MG63 (cell line): Measurements from ENCODE around the gene NAPB. TPM values are rescaled to one million over a fixed set of nuclear protein-coding genes. Genes with fewer than 3 reads are reported as not detected.

ENCODE experiments used
- total RNA-seq: library from RNA; depleted of rRNA; stranded (reverse); fragments of >200 nt; shearing (Covaris generic); gene quantifications from 2 replicates; pipeline ENCODE4 v1.2.3, GENCODE V29; 2014; ENCODE audit warnings: low replicate concordance; rRNA removed

Gene NAPB
- total RNA-seq, 1 experiment from 2014 or later: 0.82 TPM

Other genes starting within 250 kb of the NAPB start
- 46.7 and 55.1 TPM in 2 replicates for gene NXT1, start 70.7 kb downstream of the NAPB start, total RNA-seq
- 7.2 and 8.2 TPM in 2 replicates for gene GZF1, start 59.3 kb downstream of the NAPB start, total RNA-seq
- not detected in 2 replicates for gene CSTL1, start 18.2 kb upstream of the NAPB start, total RNA-seq
- gene CST11, start 31.4 kb upstream of the NAPB start, total RNA-seq: not detected in 2 replicates
- gene CST8, start 69.6 kb upstream of the NAPB start, total RNA-seq: not detected in 2 replicates
- not detected in 2 replicates for gene CST9L, start 147.0 kb upstream of the NAPB start, total RNA-seq
- gene CST9, start 184.4 kb upstream of the NAPB start, total RNA-seq: not detected in 2 replicates
- gene CST3, start 216.5 kb upstream of the NAPB start, total RNA-seq: 61.5 and 148 TPM in 2 replicates